Esophagus squamous epithelium (tissue), 5 donors: Measurements from ENCODE around the gene SLC36A2. TPM values are rescaled to one million over a fixed set of nuclear protein-coding genes. Genes with fewer than 3 reads are reported as not detected.
A peak's percentile ranks its signal among the peaks of the same experiment; 100 is the strongest.
"Not testable (repeated sequence)": the region's sequence is repeated elsewhere in the genome, so short reads cannot be mapped to it uniquely, and the experiment has no call there.

ENCODE experiments used
- DNase-seq: peaks from one replicate; lab custom pipeline; 2025; lab: John Stamatoyannopoulos, UW
- H3K27ac ChIP-seq, 4 donors: fragments of 200-600 bp; sonication (generic); one replicate each; pipeline ENCODE4 v1.5.1; 2016 to 2019; ENCODE audit warnings: mild to moderate bottlenecking in 1 of 4
- H3K27me3 ChIP-seq, 4 donors: fragments of 200-600 bp; sonication (generic); 1 replicate in 3 of 4; 2 replicates in 1 of 4; pipeline versions ENCODE4 v1.5.1 to v1.6.0; 2017 to 2021; ENCODE audit warnings: antibody characterized with exemption in 1 of 4
- H3K36me3 ChIP-seq, 3 donors: fragments of 200-600 bp; sonication (generic); one replicate each; pipeline ENCODE4 v1.5.1; 2016 to 2019
- H3K4me1 ChIP-seq, 3 donors: fragments of 200-600 bp; sonication (generic); one replicate each; pipeline ENCODE4 v1.5.1; 2017 to 2019
- H3K4me3 ChIP-seq, 4 donors: fragments of 200-600 bp; sonication (generic); 1 replicate in 3 of 4; 2 replicates in 1 of 4; pipeline ENCODE4 v1.5.1; 2016 to 2019; ENCODE audit warnings: mild to moderate bottlenecking in 2 of 4, moderate library complexity in 1 of 4
- H3K9me3 ChIP-seq, 3 donors: fragments of 200-600 bp; sonication (generic); one replicate each; pipeline ENCODE4 v1.5.1; 2016 to 2019
- CTCF ChIP-seq, 6 experiments: fragments of 450-650 bp in 4 of 6; fragments of 200-600 bp in 2 of 6; sonication (generic) in 2 of 6; IDR thresholded peaks; one replicate each; pipeline ENCODE4 v1.5.1; 2016 to 2019; ENCODE audit warnings: antibody characterized with exemption in 6 of 6, mild to moderate bottlenecking in 4 of 6, moderate library complexity in 4 of 6
- POLR2A ChIP-seq, 4 donors: fragments of 450-650 bp; IDR thresholded peaks; one replicate each; pipeline ENCODE4 v1.6.1; 2017; ENCODE audit warnings: antibody characterized with exemption in 4 of 4, mild to moderate bottlenecking in 4 of 4, moderate library complexity in 3 of 4
- WGBS, 2 donors: methylation state at CpG; one replicate each; pipeline ENCODE4 v1.1.5; 2018; 5-methylcytosine and 5-hydroxymethylcytosine counted together
- intact Hi-C: fragments of 100-400 bp; cut with DNase I; formaldehyde crosslinking; loops from one replicate; pipeline ENCODE4 v1.15.0; 2022
- total RNA-seq, 4 donors: library from RNA; depleted of rRNA; stranded (reverse); fragments of >200 nt; gene quantifications; one replicate each; pipeline ENCODE4 v1.1.0, GENCODE V29; 2016
- donor health status: DM: yes; HTN: yes; CAD: no.

Gene SLC36A2
- total RNA-seq, 4 donors from 2014 or later, result not detected

- Histone ChIP-seq H3K27ac (no peak overlapping the region), H3K4me1 (no peaks in the 10 kb centered on the region), H3K36me3 (no peaks in the 10 kb centered on the region), H3K9me3 (no peaks in the 10 kb centered on the region), H3K4me3 (no peak overlapping the region), H3K27me3 (no peaks in the 10 kb centered on the region)
- TF ChIP-seq CTCF (IDR thresholded peaks at IDR 0.05) (no peak), POLR2A (IDR thresholded peaks at IDR 0.05) (no peak)
- intact Hi-C loops, result no loop called here
- DNase-seq, result no peak
Measured at GRCh38 chr5:151310932-151311331, 36.4 kb downstream of the SLC36A2 start.

GRCh38 chr5:151309821-151310220, 37.5 kb downstream of the SLC36A2 start:
- H3K27me3 ChIP-seq, DNase-seq, intact Hi-C loops, H3K4me1 ChIP-seq, H3K4me3 ChIP-seq, H3K27ac ChIP-seq, H3K9me3 ChIP-seq, H3K36me3 ChIP-seq: not testable (repeated sequence)
- 89 to 90% methylated on average over 7 to 9 of the region's 15 CpGs for WGBS, 2 donors

GRCh38 chr5:151309266-151309665, 38.1 kb downstream of the SLC36A2 start:
- H3K4me3 ChIP-seq, H3K4me1 ChIP-seq, DNase-seq, intact Hi-C loops, H3K9me3 ChIP-seq, H3K27ac ChIP-seq, H3K36me3 ChIP-seq, H3K27me3 ChIP-seq: not testable (repeated sequence)
- no CpG with 5 or more reads among the region's 27 CpGs for WGBS, 2 donors

- intact Hi-C loops, result no loop called here
Measured at GRCh38 chr5:151303666-151304065, 43.7 kb downstream of the SLC36A2 start, which contains the start of gene SLC36A3. Gene SLC36A3, minus strand, starts transcription at chr5:151303766. Its CDS starts 412 bp downstream, at chr5:151303354.

GRCh38 chr5:151298063-151298855, 49.1 kb downstream of the SLC36A2 start:
- peak in 4 of 6 experiments; percentile 30 to 55 (median 42) for TF ChIP-seq CTCF (IDR thresholded peaks at IDR 0.05)
- TF ChIP-seq POLR2A (IDR thresholded peaks at IDR 0.05), result no peak
- 59 to 88% methylated on average over 5 to 6 of the region's 6 CpGs for WGBS, 2 donors
- no peak overlapping the region for H3K27ac ChIP-seq
- no peak overlapping the region for H3K4me3 ChIP-seq
- no peaks in the 10 kb centered on the region for H3K36me3 ChIP-seq
- intact Hi-C loops, result no loop called here
- peaks cover 0 to 8% (median 0%) of the 10 kb centered on the region in 3 donors for H3K4me1 ChIP-seq
- no peak for DNase-seq
- no peaks in the 10 kb centered on the region for H3K9me3 ChIP-seq
- H3K27me3 ChIP-seq, result peaks cover 0 to 22% (median 0%) of the 10 kb centered on the region in 4 donors

More at GRCh38 chr5:151303666-151304065, 43.7 kb downstream of the SLC36A2 start, which contains the start of gene SLC36A3:
- H3K27me3 ChIP-seq, result peaks cover 0 to 18% (median 0%) of the 10 kb centered on the region in 4 donors
- no peak within 1 kb of the TSS for H3K27ac ChIP-seq
- 90 to 100% methylated on average over 1 to 2 of the region's 2 CpGs for WGBS, 2 donors
- TF ChIP-seq CTCF (IDR thresholded peaks at IDR 0.05) (no peak), POLR2A (IDR thresholded peaks at IDR 0.05) (no peak)
- H3K9me3 ChIP-seq, result no peaks in the 10 kb centered on the region
- no peaks in the 10 kb centered on the region for H3K36me3 ChIP-seq
- DNase-seq, result no peak
- no peak within 1 kb of the TSS for H3K4me3 ChIP-seq
- no peaks in the 10 kb centered on the region for H3K4me1 ChIP-seq

GRCh38 chr5:151296974-151297373, 50.4 kb downstream of the SLC36A2 start:
- Histone ChIP-seq H3K36me3 (no peaks in the 10 kb centered on the region), H3K4me3 (no peak overlapping the region), H3K9me3 (no peaks in the 10 kb centered on the region), H3K27me3 (peaks cover 0 to 19% (median 0%) of the 10 kb centered on the region in 4 donors), H3K4me1 (peaks cover 0 to 8% (median 0%) of the 10 kb centered on the region in 3 donors), H3K27ac (no peak overlapping the region)
- intact Hi-C loops, result no loop called here
- 58 to 77% methylated on average over 2 of the region's 2 CpGs for WGBS, 2 donors
- DNase-seq, result no peak
- TF ChIP-seq POLR2A (IDR thresholded peaks at IDR 0.05) (no peak), CTCF (IDR thresholded peaks at IDR 0.05) (no peak)
